Anterior cingulate cortex (tissue), 58 donors: ENCODE measurements around the gene PAPLN.

Experiments used
- DNase-seq, 58 donors: peaks; one replicate each; lab custom pipeline; 2025; lab: John Stamatoyannopoulos, UW

The PAPLN gene

GRCh38 chr14:73231981-73232851 is 5.1 kb upstream of the PAPLN start:
- DNase-seq = no peak

- no peak for DNase-seq
Measured at GRCh38 chr14:73232984-73233383, 4.3 kb upstream of the PAPLN start.

GRCh38 chr14:73233564-73233963 is 3.7 kb upstream of the PAPLN start:
- DNase-seq = no peak

GRCh38 chr14:73234029-73234428 is 3.3 kb upstream of the PAPLN start:
- no peak for DNase-seq

- no peak for DNase-seq
Measured at GRCh38 chr14:73234586-73235394, 2.5 kb upstream of the PAPLN start.

- no peak for DNase-seq
Measured at GRCh38 chr14:73235531-73236155, 1.7 kb upstream of the PAPLN start.

GRCh38 chr14:73236157-73236556 is 1.1 kb upstream of the PAPLN start:
- DNase-seq = no peak

GRCh38 chr14:73236752-73237218 is 521 bp upstream of the PAPLN start:
- no peak for DNase-seq

- no peak for DNase-seq
Measured at GRCh38 chr14:73237786-73238423, 599 bp downstream of the PAPLN start.

- DNase-seq = no peak
Measured at GRCh38 chr14:73238424-73238852, 1.1 kb downstream of the PAPLN start.

- no peak for DNase-seq
Measured at GRCh38 chr14:73238941-73239340, 1.6 kb downstream of the PAPLN start.

GRCh38 chr14:73239393-73240241 is 2.3 kb downstream of the PAPLN start:
- peak in 35 of 58 donors; percentile 13 to 75 (median 41) for DNase-seq

- DNase-seq = peak in 6 of 58 donors; percentile 10 to 27 (median 19)
Measured at GRCh38 chr14:73240816-73241480, 3.6 kb downstream of the PAPLN start.

GRCh38 chr14:73241481-73242165 is 4.3 kb downstream of the PAPLN start:
- DNase-seq = no peak

GRCh38 chr14:73242357-73242901 is 5.1 kb downstream of the PAPLN start:
- peak in 34 of 58 donors; percentile 14 to 84 (median 36) for DNase-seq

- DNase-seq = no peak
Measured at GRCh38 chr14:73243341-73243740, 6.0 kb downstream of the PAPLN start.

GRCh38 chr14:73243748-73244147 is 6.4 kb downstream of the PAPLN start:
- no peak for DNase-seq
